Ascending aorta (tissue), 2 donors: Measurements from ENCODE around the gene TPK1. TPM values are rescaled to one million over a fixed set of nuclear protein-coding genes. Genes with fewer than 3 reads are reported as not detected.
A peak's percentile ranks its signal among the peaks of the same experiment; 100 is the strongest.

Experiments used
- DNase-seq, 2 donors: peaks; one replicate each; pipeline ENCODE4 v3.0.0-alpha.2; 2019; ENCODE audit warnings: low spot score in 2 of 2
- H3K27ac ChIP-seq, 2 donors: fragments of 200-600 bp; sonication (generic); one replicate each; pipeline ENCODE4 v1.5.1; 2016 to 2017; ENCODE audit warnings: mild to moderate bottlenecking in 1 of 2
- H3K27me3 ChIP-seq: fragments of 200-600 bp; sonication (generic); one replicate; pipeline ENCODE4 v1.5.1; 2017
- H3K36me3 ChIP-seq, 2 donors: fragments of 200-600 bp; sonication (generic); one replicate each; pipeline ENCODE4 v1.5.1; 2016
- H3K4me1 ChIP-seq, 2 donors: fragments of 200-600 bp; sonication (generic); one replicate each; pipeline ENCODE4 v1.5.1; 2016 to 2017; ENCODE audit warnings: mild to moderate bottlenecking in 1 of 2
- H3K4me3 ChIP-seq, 2 donors: fragments of 200-600 bp; sonication (generic); one replicate each; pipeline ENCODE4 v1.5.1; 2016 to 2017; ENCODE audit warnings: mild to moderate bottlenecking in 1 of 2
- H3K9me3 ChIP-seq, 2 donors: fragments of 200-600 bp; sonication (generic); one replicate each; pipeline ENCODE4 v1.5.1; 2016
- CTCF ChIP-seq, 3 experiments: fragments of 200-600 bp in 2 of 3; fragments of 450-650 bp in 1 of 3; sonication (generic) in 2 of 3; IDR thresholded peaks; one replicate each; pipeline ENCODE4 v1.5.1; 2016 to 2019; ENCODE audit warnings: antibody characterized with exemption in 3 of 3, mild to moderate bottlenecking in 1 of 3, moderate library complexity in 1 of 3
- intact Hi-C: fragments of 100-400 bp; cut with DNase I; formaldehyde crosslinking; loops from one replicate; pipeline ENCODE4 v1.15.1; 2023
- total RNA-seq: library from RNA; depleted of rRNA; stranded (reverse); fragments of >200 nt; gene quantifications from one replicate; pipeline ENCODE4 v1.1.0, GENCODE V29; 2016

Gene TPK1
- total RNA-seq, 1 donor from 2014 or later = 3.7 TPM

- no peak overlapping the region for H3K4me3 ChIP-seq
- DNase-seq = no peak
- H3K27me3 ChIP-seq = no peaks in the 10 kb centered on the region
- H3K9me3 ChIP-seq = no peaks in the 10 kb centered on the region
- peak in 1 of 3 experiments; percentile 35 for TF ChIP-seq CTCF (IDR thresholded peaks at IDR 0.05)
- no peaks in the 10 kb centered on the region for H3K36me3 ChIP-seq
- intact Hi-C loops = no loop called here
- no peaks in the 10 kb centered on the region for H3K4me1 ChIP-seq
- H3K27ac ChIP-seq = no peak overlapping the region
Observed at GRCh38 chr7:144454256-144455039, 381.4 kb downstream of the TPK1 start.

- no peaks in the 10 kb centered on the region for H3K4me1 ChIP-seq
Observed at GRCh38 chr7:144452064-144452463, 383.8 kb downstream of the TPK1 start.

GRCh38 chr7:144445590-144445989 lies 390.3 kb downstream of the TPK1 start:
- Histone ChIP-seq H3K9me3 (no peaks in the 10 kb centered on the region), H3K27ac (no peak overlapping the region), H3K36me3 (no peaks in the 10 kb centered on the region), H3K4me1 (no peaks in the 10 kb centered on the region), H3K4me3 (no peak overlapping the region), H3K27me3 (no peaks in the 10 kb centered on the region)
- no peak for DNase-seq
- intact Hi-C loops = no loop called here
- no peak for TF ChIP-seq CTCF (IDR thresholded peaks at IDR 0.05)

More at GRCh38 chr7:144452064-144452463, 383.8 kb downstream of the TPK1 start:
- no peaks in the 10 kb centered on the region for H3K27me3 ChIP-seq
- no peaks in the 10 kb centered on the region for H3K36me3 ChIP-seq
- intact Hi-C loops = no loop called here
- no peaks in the 10 kb centered on the region for H3K9me3 ChIP-seq
- no peak overlapping the region for H3K4me3 ChIP-seq
- no peak overlapping the region for H3K27ac ChIP-seq
- DNase-seq = no peak
- no peak for TF ChIP-seq CTCF (IDR thresholded peaks at IDR 0.05)

GRCh38 chr7:144439717-144440205 lies 396.1 kb downstream of the TPK1 start:
- Histone ChIP-seq H3K9me3 (no peaks in the 10 kb centered on the region), H3K36me3 (no peaks in the 10 kb centered on the region), H3K4me1 (no peaks in the 10 kb centered on the region), H3K4me3 (no peak overlapping the region), H3K27me3 (no peaks in the 10 kb centered on the region), H3K27ac (no peak overlapping the region)
- intact Hi-C loops = no loop called here
- TF ChIP-seq CTCF (IDR thresholded peaks at IDR 0.05) = no peak
- no peak for DNase-seq

- H3K36me3 ChIP-seq = no peaks in the 10 kb centered on the region
- no peak for TF ChIP-seq CTCF (IDR thresholded peaks at IDR 0.05)
Observed at GRCh38 chr7:144438759-144439158, 397.1 kb downstream of the TPK1 start.

More at GRCh38 chr7:144438759-144439158, 397.1 kb downstream of the TPK1 start:
- Histone ChIP-seq H3K9me3 (no peaks in the 10 kb centered on the region), H3K4me1 (no peaks in the 10 kb centered on the region), H3K4me3 (no peak overlapping the region), H3K27me3 (no peaks in the 10 kb centered on the region), H3K27ac (no peak overlapping the region)
- DNase-seq = no peak
- intact Hi-C loops = no loop called here
